H1 (cell line): ENCODE data around the gene HS3ST1. TPM values are rescaled to one million over a fixed set of nuclear protein-coding genes. Genes with fewer than 3 reads are reported as not detected.

ENCODE experiments used
- CTCF ChIA-PET: fragments of 300-600 bp; sonication (Branson Sonifier 250); formaldehyde crosslinking; loops from one replicate; lab custom pipeline; 2021; ENCODE audit not compliant: partially characterized antibody; lab: Charles Lee
- POLR2A ChIA-PET: fragments of 300-600 bp; sonication (Branson Sonifier 250); formaldehyde crosslinking; loops from one replicate; lab custom pipeline; 2021; ENCODE audit warnings: inconsistent platforms; ENCODE audit not compliant: partially characterized antibody; lab: Charles Lee
- DNase-seq, 2 experiments: peaks; one replicate each; pipeline versions ENCODE4 v3.0.0 to v3.0.0-alpha.2; 2010 to 2022; ENCODE audit warnings: low spot score in 2 of 2, low read depth in 1 of 2, mixed read lengths in 1 of 2
- FAIRE-seq: peaks from 2 replicates; lab custom pipeline; 2011; peaks lifted over from hg19 to GRCh38; lab: Jason Lieb, UNC
- H2AFZ ChIP-seq: 2 replicates; pipeline ENCODE4 v1.8.1; 2012; ENCODE audit warnings: low read length, inconsistent platforms
- H2AK5ac ChIP-seq: 2 replicates; pipeline ENCODE4 v1.6.1; 2013; ENCODE audit warnings: low read depth, low read length
- H2BK120ac ChIP-seq: replicated peaks from 2 replicates; pipeline ENCODE3; 2013; ENCODE audit warnings: low read depth, low read length, inconsistent platforms
- H2BK12ac ChIP-seq: 2 replicates; pipeline ENCODE4 v1.6.1; 2013; ENCODE audit warnings: low read depth, low read length
- H2BK15ac ChIP-seq: 2 replicates; pipeline ENCODE4 v1.6.1; 2013; ENCODE audit warnings: low read length
- H2BK20ac ChIP-seq: 2 replicates; pipeline ENCODE4 v1.6.1; 2013; ENCODE audit warnings: low read length
- H2BK5ac ChIP-seq: 2 replicates; pipeline ENCODE4 v1.6.1; 2013; ENCODE audit warnings: low read depth, low read length
- H3K14ac ChIP-seq: 2 replicates; pipeline ENCODE4 v1.6.1; 2013; ENCODE audit warnings: inconsistent platforms; ENCODE audit not compliant: insufficient read length
- H3K18ac ChIP-seq: 2 replicates; pipeline ENCODE4 v1.6.1; 2013; ENCODE audit warnings: low read length; ENCODE audit errors: extremely low read depth
- H3K23ac ChIP-seq: 2 replicates; pipeline ENCODE4 v1.6.1; 2013; ENCODE audit warnings: inconsistent platforms; ENCODE audit not compliant: insufficient read length
- H3K23me2 ChIP-seq: 2 replicates; pipeline ENCODE4 v1.6.1; 2013; ENCODE audit warnings: low read depth, low read length
- H3K27ac ChIP-seq: 2 replicates; pipeline ENCODE4 v1.6.1; 2011; ENCODE audit warnings: low read depth, low read length, inconsistent platforms
- H3K27me3 ChIP-seq, 4 experiments: replicated peaks in 1 of 4; 1 replicate in 1 of 4; 2 replicates in 3 of 4; pipeline versions ENCODE4 v1.6.1 to v1.8.1; 2011 to 2013; ENCODE audit warnings: low read length in 3 of 4, mild to moderate bottlenecking in 3 of 4, inconsistent platforms in 2 of 4, mixed read lengths in 2 of 4, moderate library complexity in 1 of 4; ENCODE audit not compliant: control insufficient read depth in 3 of 4, insufficient read depth in 3 of 4; ENCODE audit errors: extremely low read depth in 1 of 4
- H3K36me3 ChIP-seq, 4 experiments: 2 replicates each; pipeline versions ENCODE4 v1.6.1 to v1.8.1; 2011 to 2013; ENCODE audit warnings: mild to moderate bottlenecking in 4 of 4, low read length in 3 of 4, moderate library complexity in 2 of 4, control low read depth in 1 of 4, inconsistent platforms in 1 of 4; ENCODE audit not compliant: insufficient read depth in 4 of 4, control insufficient read depth in 2 of 4
- H3K4ac ChIP-seq: replicated peaks from 2 replicates; pipeline ENCODE3; 2013; ENCODE audit warnings: low read length, low read depth, mixed read lengths, inconsistent platforms; ENCODE audit not compliant: insufficient read length
- H3K4me1 ChIP-seq, 4 experiments: replicated peaks in 1 of 4; 1 replicate in 1 of 4; 2 replicates in 3 of 4; pipeline versions ENCODE4 v1.6.1 to v1.8.1; 2011 to 2013; ENCODE audit warnings: low read length in 3 of 4, inconsistent platforms in 2 of 4, mixed read lengths in 1 of 4; ENCODE audit not compliant: insufficient read depth in 4 of 4, control insufficient read depth in 3 of 4
- H3K4me2 ChIP-seq, 2 experiments: 2 replicates each; pipeline versions ENCODE4 v1.6.1 to v1.8.1; 2011 to 2013; ENCODE audit warnings: low read depth in 2 of 2, low read length in 2 of 2, control low read depth in 1 of 2, inconsistent platforms in 1 of 2, mild to moderate bottlenecking in 1 of 2; ENCODE audit not compliant: insufficient read depth in 1 of 2
- H3K4me3 ChIP-seq, 4 experiments: fragments of 200-600, 300-600 bp in 1 of 4; sonication (generic), shearing (Covaris generic), sonication (Bioruptor Twin) in 1 of 4; 2 replicates each; pipeline versions ENCODE4 v1.5.1 to v1.8.1; 2011 to 2016; ENCODE audit warnings: low read length in 4 of 4, low read depth in 3 of 4, control low read depth in 2 of 4, inconsistent platforms in 2 of 4, mild to moderate bottlenecking in 2 of 4, mixed read lengths in 1 of 4, moderate library complexity in 1 of 4; ENCODE audit not compliant: insufficient read depth in 2 of 4; ENCODE audit errors: extremely low read depth in 1 of 4
- H3K56ac ChIP-seq: replicated peaks from 2 replicates; pipeline ENCODE3; 2013; ENCODE audit warnings: low read depth, mild to moderate bottlenecking, mixed read lengths, low read length, inconsistent platforms; ENCODE audit not compliant: insufficient read length
- H3K79me1 ChIP-seq: 2 replicates; pipeline ENCODE4 v1.6.1; 2013; ENCODE audit warnings: low read depth, low read length, control low read depth
- H3K79me2 ChIP-seq, 2 experiments: 2 replicates each; pipeline versions ENCODE4 v1.6.1 to v1.8.1; 2012 to 2013; ENCODE audit warnings: low read length in 2 of 2, mild to moderate bottlenecking in 2 of 2, inconsistent platforms in 1 of 2; ENCODE audit not compliant: insufficient read depth in 2 of 2, control insufficient read depth in 1 of 2
- H3K9ac ChIP-seq, 4 experiments: replicated peaks in 1 of 4; 1 replicate in 1 of 4; 2 replicates in 3 of 4; pipeline versions ENCODE4 v1.6.1 to v1.8.1; 2011 to 2013; ENCODE audit warnings: low read depth in 3 of 4, low read length in 3 of 4, control low read depth in 2 of 4, mild to moderate bottlenecking in 2 of 4, moderate library complexity in 2 of 4, inconsistent platforms in 1 of 4; ENCODE audit errors: extremely low read depth in 1 of 4
- H3K9me3 ChIP-seq, 2 experiments: 2 replicates each; pipeline versions ENCODE4 v1.6.1 to v1.8.1; 2012 to 2013; ENCODE audit warnings: mild to moderate bottlenecking in 2 of 2, moderate library complexity in 2 of 2, control low read depth in 1 of 2, inconsistent platforms in 1 of 2, low read depth in 1 of 2, low read length in 1 of 2, mixed read lengths in 1 of 2; ENCODE audit not compliant: insufficient read depth in 2 of 2
- H4K20me1 ChIP-seq, 2 experiments: replicated peaks in 1 of 2; 2 replicates each; pipeline versions ENCODE3 to v1.8.1; 2011 to 2013; ENCODE audit warnings: inconsistent platforms in 2 of 2, low read length in 2 of 2, mild to moderate bottlenecking in 1 of 2; ENCODE audit not compliant: insufficient read depth in 2 of 2, control insufficient read depth in 1 of 2
- H4K5ac ChIP-seq: 2 replicates; pipeline ENCODE4 v1.6.1; 2013; ENCODE audit warnings: low read length, low read depth, mixed read lengths, inconsistent platforms; ENCODE audit not compliant: insufficient read length
- H4K8ac ChIP-seq: 2 replicates; pipeline ENCODE4 v1.8.0; 2013; ENCODE audit warnings: mild to moderate bottlenecking, moderate library complexity, low read length, inconsistent platforms; ENCODE audit not compliant: insufficient read depth; ENCODE audit errors: extremely low read depth
- H4K91ac ChIP-seq: replicated peaks from 2 replicates; pipeline ENCODE3; 2013; ENCODE audit warnings: low read length, mixed read lengths, inconsistent platforms; ENCODE audit not compliant: insufficient read length
- RAD21 ChIP-seq, 2 experiments: IDR thresholded peaks in 1 of 2; conservative IDR thresholded peaks in 1 of 2; 2 replicates each; pipeline ENCODE4 v1.6.1; 2011; ENCODE audit warnings: low read depth in 2 of 2, low read length in 2 of 2, improper control_type of control experiment in 1 of 2, inconsistent platforms in 1 of 2, mild to moderate bottlenecking in 1 of 2, moderate library complexity in 1 of 2
- TAF1 ChIP-seq: IDR thresholded peaks from 2 replicates; pipeline ENCODE4 v1.6.1; 2011; ENCODE audit warnings: mild to moderate bottlenecking, low read depth, low read length
- polyA plus RNA-seq, 7 experiments: library from polyadenylated mRNA; depleted of rRNA in 3 of 7; stranded (reverse) in 5 of 7; unstranded in 2 of 7; fragments of >200 nt in 5 of 7; fragments of 200-250 nt in 2 of 7; gene quantifications; 1 replicate in 5 of 7; 2 replicates in 1 of 7; 4 replicates in 1 of 7; pipeline versions ENCODE4 v1.2.1 to v1.2.3, GENCODE V29; 2011 to 2013; ENCODE audit warnings: missing spikeins in 2 of 7, mixed read lengths in 2 of 7
- total RNA-seq: library from RNA; stranded (reverse); fragmentation: NEBNext Ultra II Directional; extraction: Animal tissue kit (Norgen Biotek cat#: 25700); gene quantifications from 2 replicates; pipeline ENCODE4 v1.2.1, GENCODE V29; 2021
- TF ChIP-seq, protein P1 (sequence below), 3 experiments: IDR thresholded peaks; 1 replicate in 2 of 3; 2 replicates in 1 of 3; pipeline versions ENCODE4 v1.5.1 to v1.6.1; 2011; ENCODE audit warnings: low read length in 3 of 3, mild to moderate bottlenecking in 3 of 3, inconsistent platforms in 2 of 3, low read depth in 1 of 3, moderate library complexity in 1 of 3; ENCODE audit not compliant: insufficient read depth in 1 of 3; ENCODE audit errors: control extremely low read depth in 1 of 3

HS3ST1 gene
- total and polyA plus RNA-seq, 2 of the 8 experiments (the other 6 are each of a cell fraction or from before 2014, with no cell fraction given) = 0.50 to 1.5 TPM

DNA sequence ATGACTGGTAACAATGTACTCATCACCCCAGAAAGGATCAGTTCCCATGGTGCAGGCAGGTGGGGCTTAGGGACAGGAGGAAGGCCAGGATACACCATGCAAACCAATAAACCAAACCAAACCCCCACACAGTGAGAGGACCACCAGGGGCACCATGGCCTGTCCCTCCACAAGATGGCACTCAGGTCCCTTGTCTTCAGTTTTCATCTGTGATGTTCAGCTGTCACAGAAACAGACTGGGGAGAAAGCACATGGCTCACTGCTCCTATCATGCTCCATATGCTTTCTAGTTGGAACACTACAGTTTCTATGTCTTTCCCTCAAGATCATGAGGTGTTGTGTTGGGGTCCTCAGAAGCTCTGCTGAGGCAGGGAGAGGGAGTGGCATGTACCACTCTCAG, 10.1 kb downstream of the HS3ST1 start:
- ChIA-PET POLR2A (no interaction called here), CTCF (interaction anchor here (1.3 to 2.1 kb wide), 2 partner anchors 9 to 528 kb away, joined by 4 to 5 read pairs; no protein-coding TSS in a partner anchor)
- H3K18ac ChIP-seq = no peak overlapping the region
- no peak overlapping the region for H2BK15ac ChIP-seq
- H3K9me3 ChIP-seq = no peaks in the 10 kb centered on the region
- H3K56ac ChIP-seq = no peak overlapping the region
- no peak overlapping the region for H4K8ac ChIP-seq
- no peak overlapping the region for H4K91ac ChIP-seq
- H3K4me2 ChIP-seq = no peak overlapping the region
- FAIRE-seq (no peak), DNase-seq (no peak)
- no peaks in the 10 kb centered on the region for H3K36me3 ChIP-seq
- no peak overlapping the region for H3K4ac ChIP-seq
- no peak overlapping the region for H3K14ac ChIP-seq
- H3K79me2 ChIP-seq = no peaks in the 10 kb centered on the region
- H2BK120ac ChIP-seq = no peak overlapping the region
- peaks cover 0 to 4% (median 0%) of the 10 kb centered on the region in 4 experiments; a peak in 2 of 7 replicates for H3K4me1 ChIP-seq
- H3K23me2 ChIP-seq = no peaks in the 10 kb centered on the region; the same call in 1 of the 2 replicates
- no peak overlapping the region for H3K4me3 ChIP-seq
- H2BK5ac ChIP-seq = no peak overlapping the region
- no peak overlapping the region for H3K23ac ChIP-seq
- no peak overlapping the region for H2BK20ac ChIP-seq
- no peaks in the 10 kb centered on the region for H3K79me1 ChIP-seq
- no peak overlapping the region for H2AK5ac ChIP-seq
- no peaks in the 10 kb centered on the region for H4K20me1 ChIP-seq
- no peak overlapping the region for H4K5ac ChIP-seq
- no peak overlapping the region for H3K9ac ChIP-seq
- peak; percentile 54 to 66 for TF ChIP-seq RAD21 (IDR thresholded peaks at IDR 0.05 in 1 of 2, conservative IDR thresholded peaks at IDR 0.05 in 1 of 2; ENCODE audit: low read depth in 2 of 2, low read length in 2 of 2)
- TF ChIP-seq TAF1 = no peak
- TF ChIP-seq, protein P1, sequence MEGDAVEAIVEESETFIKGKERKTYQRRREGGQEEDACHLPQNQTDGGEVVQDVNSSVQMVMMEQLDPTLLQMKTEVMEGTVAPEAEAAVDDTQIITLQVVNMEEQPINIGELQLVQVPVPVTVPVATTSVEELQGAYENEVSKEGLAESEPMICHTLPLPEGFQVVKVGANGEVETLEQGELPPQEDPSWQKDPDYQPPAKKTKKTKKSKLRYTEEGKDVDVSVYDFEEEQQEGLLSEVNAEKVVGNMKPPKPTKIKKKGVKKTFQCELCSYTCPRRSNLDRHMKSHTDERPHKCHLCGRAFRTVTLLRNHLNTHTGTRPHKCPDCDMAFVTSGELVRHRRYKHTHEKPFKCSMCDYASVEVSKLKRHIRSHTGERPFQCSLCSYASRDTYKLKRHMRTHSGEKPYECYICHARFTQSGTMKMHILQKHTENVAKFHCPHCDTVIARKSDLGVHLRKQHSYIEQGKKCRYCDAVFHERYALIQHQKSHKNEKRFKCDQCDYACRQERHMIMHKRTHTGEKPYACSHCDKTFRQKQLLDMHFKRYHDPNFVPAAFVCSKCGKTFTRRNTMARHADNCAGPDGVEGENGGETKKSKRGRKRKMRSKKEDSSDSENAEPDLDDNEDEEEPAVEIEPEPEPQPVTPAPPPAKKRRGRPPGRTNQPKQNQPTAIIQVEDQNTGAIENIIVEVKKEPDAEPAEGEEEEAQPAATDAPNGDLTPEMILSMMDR (IDR thresholded peaks at IDR 0.05; ENCODE audit: control extremely low read depth in 1 of 3, insufficient read depth in 1 of 3, low read depth in 1 of 3, low read length in 3 of 3) = peak; percentile 10 to 50 (median 40); a peak in 3 of 4 replicates
- no peak overlapping the region for H2AFZ ChIP-seq
- H3K27me3 ChIP-seq = no peaks in the 10 kb centered on the region
- no peak overlapping the region for H2BK12ac ChIP-seq
- no peak overlapping the region for H3K27ac ChIP-seq
